Gastroesophageal sphincter (tissue), 4 donors: ENCODE results near the gene SLC43A1. TPM values are rescaled to one million over a fixed set of nuclear protein-coding genes. Genes with fewer than 3 reads are reported as not detected.
A peak's percentile ranks its signal among the peaks of the same experiment; 100 is the strongest.
"Not testable (repeated sequence)": the region's sequence is repeated elsewhere in the genome, so short reads cannot be mapped to it uniquely, and the experiment has no call there.

Source experiments
- ATAC-seq: fragments of 150-250 bp; one replicate; pipeline ENCODE4 v1.9.1; 2016; ENCODE audit warnings: mild to moderate bottlenecking, moderate library complexity
- H3K27ac ChIP-seq, 4 donors: fragments of 200-600 bp; sonication (generic) in 3 of 4; 1 replicate in 3 of 4; 2 replicates in 1 of 4; pipeline ENCODE4 v1.5.1; 2016 to 2019
- H3K27me3 ChIP-seq: fragments of 200-600 bp; sonication (generic); one replicate; pipeline ENCODE4 v1.5.1; 2019
- H3K36me3 ChIP-seq, 2 donors: fragments of 200-600 bp; sonication (generic); one replicate each; pipeline ENCODE4 v1.5.1; 2019; ENCODE audit warnings: control low read depth in 1 of 2
- H3K4me1 ChIP-seq, 3 donors: fragments of 200-600 bp; sonication (generic); 1 replicate in 2 of 3; 2 replicates in 1 of 3; pipeline ENCODE4 v1.5.1; 2016 to 2019; ENCODE audit warnings: control low read depth in 2 of 3
- H3K4me3 ChIP-seq, 2 donors: fragments of 200-600 bp; sonication (generic); one replicate each; pipeline ENCODE4 v1.5.1; 2019; ENCODE audit warnings: mild to moderate bottlenecking in 1 of 2, moderate library complexity in 1 of 2
- H3K9me3 ChIP-seq, 3 donors: fragments of 200-600 bp; sonication (generic); one replicate each; pipeline ENCODE4 v1.5.1; 2017 to 2019; ENCODE audit warnings: control low read depth in 2 of 3
- EP300 ChIP-seq: sonication (generic); formaldehyde crosslinking; IDR thresholded peaks from one replicate; pipeline ENCODE4 v1.6.1; 2017; ENCODE audit warnings: antibody characterized with exemption, mild to moderate bottlenecking
- POLR2A ChIP-seq, 2 donors: fragments of 450-650 bp; IDR thresholded peaks; one replicate each; pipeline ENCODE4 v1.6.1; 2017; ENCODE audit warnings: antibody characterized with exemption in 2 of 2, mild to moderate bottlenecking in 2 of 2, moderate library complexity in 1 of 2
- POLR2AphosphoS5 ChIP-seq: sonication (generic); formaldehyde crosslinking; IDR thresholded peaks from one replicate; pipeline ENCODE4 v1.6.1; 2017; ENCODE audit warnings: antibody characterized with exemption
- WGBS, 2 donors: methylation state at CpG; one replicate each; pipeline ENCODE4 v1.1.5; 2018; ENCODE audit warnings: low coverage in 1 of 2; 5-methylcytosine and 5-hydroxymethylcytosine counted together
- total RNA-seq, 4 donors: library from RNA; depleted of rRNA; stranded (reverse); fragments of >200 nt; gene quantifications; one replicate each; pipeline ENCODE4 v1.1.0, GENCODE V29; 2016
- TF ChIP-seq, protein P1 (sequence below), 4 experiments: fragments of 200-600 bp in 2 of 4; fragments of 450-650 bp in 2 of 4; sonication (generic) in 1 of 4; IDR thresholded peaks; one replicate each; pipeline ENCODE4 v1.5.1; 2017 to 2019; ENCODE audit warnings: antibody characterized with exemption in 4 of 4, mild to moderate bottlenecking in 2 of 4, moderate library complexity in 2 of 4

The SLC43A1 gene
- total RNA-seq, 4 donors from 2014 or later = 14.8 to 36.6 (median 19.7) TPM

DNA sequence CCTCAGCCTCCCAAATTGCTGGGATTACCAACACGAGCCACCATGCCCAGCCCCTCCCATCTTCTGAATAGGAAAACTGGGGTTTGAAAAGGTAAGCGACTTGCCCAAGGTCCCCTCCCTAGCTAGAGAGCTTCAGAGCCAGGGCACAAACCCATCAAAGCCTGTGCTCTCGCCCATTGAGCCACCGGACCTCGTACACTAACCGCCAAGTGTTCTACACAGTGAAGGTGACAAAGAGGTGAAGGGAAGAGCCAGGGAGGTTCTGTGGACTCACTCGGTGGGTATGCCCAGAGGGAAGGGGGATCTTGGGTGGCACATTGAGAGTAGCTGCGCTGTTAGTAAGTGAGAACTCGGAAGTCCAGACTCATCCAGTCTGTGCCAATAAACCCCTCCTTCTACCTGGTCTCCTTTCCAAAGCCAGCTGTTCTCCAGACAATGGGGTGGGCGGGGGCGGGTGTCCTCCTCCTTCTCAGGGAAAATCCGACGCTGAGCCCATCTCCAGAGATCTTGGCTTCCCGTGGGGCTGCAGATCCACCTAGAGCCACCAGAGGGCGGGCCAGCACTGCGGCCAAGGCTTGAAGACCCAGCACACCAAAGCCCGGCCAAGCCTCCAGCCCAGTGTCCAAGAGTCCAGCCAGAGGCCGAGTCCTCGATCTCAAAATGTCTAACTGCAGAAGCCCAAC, 58.4 kb downstream of the SLC43A1 start:
- TF ChIP-seq POLR2AphosphoS5 (no peak), EP300 (no peak), POLR2A (IDR thresholded peaks at IDR 0.05) (no peak)
- TF ChIP-seq, protein P1, sequence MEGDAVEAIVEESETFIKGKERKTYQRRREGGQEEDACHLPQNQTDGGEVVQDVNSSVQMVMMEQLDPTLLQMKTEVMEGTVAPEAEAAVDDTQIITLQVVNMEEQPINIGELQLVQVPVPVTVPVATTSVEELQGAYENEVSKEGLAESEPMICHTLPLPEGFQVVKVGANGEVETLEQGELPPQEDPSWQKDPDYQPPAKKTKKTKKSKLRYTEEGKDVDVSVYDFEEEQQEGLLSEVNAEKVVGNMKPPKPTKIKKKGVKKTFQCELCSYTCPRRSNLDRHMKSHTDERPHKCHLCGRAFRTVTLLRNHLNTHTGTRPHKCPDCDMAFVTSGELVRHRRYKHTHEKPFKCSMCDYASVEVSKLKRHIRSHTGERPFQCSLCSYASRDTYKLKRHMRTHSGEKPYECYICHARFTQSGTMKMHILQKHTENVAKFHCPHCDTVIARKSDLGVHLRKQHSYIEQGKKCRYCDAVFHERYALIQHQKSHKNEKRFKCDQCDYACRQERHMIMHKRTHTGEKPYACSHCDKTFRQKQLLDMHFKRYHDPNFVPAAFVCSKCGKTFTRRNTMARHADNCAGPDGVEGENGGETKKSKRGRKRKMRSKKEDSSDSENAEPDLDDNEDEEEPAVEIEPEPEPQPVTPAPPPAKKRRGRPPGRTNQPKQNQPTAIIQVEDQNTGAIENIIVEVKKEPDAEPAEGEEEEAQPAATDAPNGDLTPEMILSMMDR (IDR thresholded peaks at IDR 0.05) = peak; percentile 97 to 99 (median 98)
- Histone ChIP-seq H3K9me3 (no peaks in the 10 kb centered on the region), H3K36me3 (no peaks in the 10 kb centered on the region), H3K4me3 (no peak overlapping the region), H3K4me1 (peaks cover 0 to 46% (median 27%) of the 10 kb centered on the region in 3 donors), H3K27ac (no peak overlapping the region), H3K27me3 (peaks cover 67% of the 10 kb centered on the region)
- peak; percentile 83 for ATAC-seq
- 6 to 22% methylated on average over 3 to 9 of the region's 19 CpGs for WGBS, 2 donors

DNA sequence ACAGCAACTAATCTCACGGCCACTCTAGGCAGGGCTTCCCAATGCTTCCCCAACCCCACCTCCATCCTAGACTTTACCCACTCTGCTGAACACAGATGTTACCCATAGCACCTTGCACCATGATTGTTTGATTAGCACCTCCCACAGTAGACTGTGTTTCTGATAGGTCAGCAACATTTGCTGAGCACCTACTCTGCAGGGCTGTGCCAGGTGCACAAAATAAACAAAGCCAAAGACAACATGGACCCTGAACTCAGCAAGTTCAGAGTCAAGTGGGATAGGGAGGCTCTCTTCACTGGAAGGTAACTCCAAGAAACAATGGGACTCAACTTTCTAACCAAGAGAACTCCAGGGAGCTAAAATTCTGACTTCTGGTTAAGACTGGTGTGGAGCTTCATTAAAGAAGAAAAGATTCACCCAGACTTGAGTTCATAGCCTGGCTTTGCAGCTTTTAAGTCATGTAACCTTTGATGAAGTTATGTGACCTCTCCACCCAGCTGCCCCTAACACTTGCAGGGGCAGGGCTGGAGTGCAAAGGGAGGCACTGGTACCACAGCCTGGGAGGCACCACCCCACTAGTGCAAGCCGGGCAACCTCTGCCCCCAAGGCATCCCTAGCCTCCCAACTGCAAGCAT, 61.8 kb downstream of the SLC43A1 start:
- no peak for TF ChIP-seq POLR2AphosphoS5
- no peak for TF ChIP-seq EP300
- TF ChIP-seq POLR2A (IDR thresholded peaks at IDR 0.05) = no peak
- TF ChIP-seq, protein P1 (IDR thresholded peaks at IDR 0.05) = no peak
- no peak for ATAC-seq
- peaks cover 0 to 18% (median 12%) of the 10 kb centered on the region in 3 donors for H3K4me1 ChIP-seq
- H3K9me3 ChIP-seq = no peaks in the 10 kb centered on the region
- peaks cover 33% of the 10 kb centered on the region for H3K27me3 ChIP-seq
- 45 to 73% methylated on average over 1 to 2 of the region's 2 CpGs for WGBS, 2 donors
- H3K27ac ChIP-seq = no peak overlapping the region
- H3K4me3 ChIP-seq = no peak overlapping the region
- H3K36me3 ChIP-seq = no peaks in the 10 kb centered on the region

DNA sequence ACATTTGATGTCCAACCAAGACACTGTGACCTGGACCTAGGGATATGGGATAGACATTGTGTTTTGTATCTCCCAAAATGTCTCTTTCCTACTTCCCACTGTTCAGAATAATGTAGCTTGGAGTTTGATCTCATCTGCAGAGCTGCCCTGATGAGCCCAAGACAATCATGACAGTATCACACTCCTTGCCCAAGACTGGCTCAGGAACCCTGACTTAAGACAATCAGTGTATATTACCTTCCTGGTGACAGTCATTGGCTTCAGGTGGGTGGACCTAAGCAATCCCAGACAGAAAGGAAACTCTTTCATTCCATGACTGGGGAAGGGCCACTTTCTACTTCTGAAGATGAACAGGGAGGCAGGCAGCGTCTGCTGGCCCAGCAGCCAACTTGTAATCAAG, 69.4 kb downstream of the SLC43A1 start:
- WGBS, 2 donors = no CpG with 5 or more reads among the region's 1 CpG
- peaks cover 6% of the 10 kb centered on the region for H3K27me3 ChIP-seq
- H3K36me3 ChIP-seq = no peaks in the 10 kb centered on the region
- H3K27ac ChIP-seq = no peak overlapping the region
- no peak overlapping the region for H3K4me3 ChIP-seq
- no peak for ATAC-seq
- TF ChIP-seq POLR2A (IDR thresholded peaks at IDR 0.05) = no peak
- TF ChIP-seq EP300 = no peak
- TF ChIP-seq POLR2AphosphoS5 = no peak
- TF ChIP-seq, protein P1 (IDR thresholded peaks at IDR 0.05) = no peak
- H3K4me1 ChIP-seq = no peaks in the 10 kb centered on the region
- H3K9me3 ChIP-seq = no peaks in the 10 kb centered on the region

DNA sequence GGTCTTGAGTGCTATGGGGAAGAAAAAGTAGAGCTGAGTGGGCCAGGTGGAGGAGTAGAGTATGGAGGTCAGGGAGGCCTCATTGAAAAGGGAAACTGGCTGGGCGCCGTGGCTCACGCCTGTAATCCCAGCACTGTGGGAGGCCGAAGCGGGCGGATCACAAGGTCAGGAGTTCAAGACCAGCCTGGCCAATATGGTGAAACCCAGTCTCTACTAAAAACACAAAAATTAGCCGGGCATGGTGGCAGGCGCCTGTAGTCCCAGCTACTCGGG, 70.4 kb downstream of the SLC43A1 start:
- ATAC-seq, H3K4me3 ChIP-seq, H3K4me1 ChIP-seq, H3K9me3 ChIP-seq, H3K36me3 ChIP-seq, H3K27ac ChIP-seq, H3K27me3 ChIP-seq: not testable (repeated sequence)
- WGBS, 2 donors = 53 to 76% methylated on average over 5 to 6 of the region's 9 CpGs

DNA sequence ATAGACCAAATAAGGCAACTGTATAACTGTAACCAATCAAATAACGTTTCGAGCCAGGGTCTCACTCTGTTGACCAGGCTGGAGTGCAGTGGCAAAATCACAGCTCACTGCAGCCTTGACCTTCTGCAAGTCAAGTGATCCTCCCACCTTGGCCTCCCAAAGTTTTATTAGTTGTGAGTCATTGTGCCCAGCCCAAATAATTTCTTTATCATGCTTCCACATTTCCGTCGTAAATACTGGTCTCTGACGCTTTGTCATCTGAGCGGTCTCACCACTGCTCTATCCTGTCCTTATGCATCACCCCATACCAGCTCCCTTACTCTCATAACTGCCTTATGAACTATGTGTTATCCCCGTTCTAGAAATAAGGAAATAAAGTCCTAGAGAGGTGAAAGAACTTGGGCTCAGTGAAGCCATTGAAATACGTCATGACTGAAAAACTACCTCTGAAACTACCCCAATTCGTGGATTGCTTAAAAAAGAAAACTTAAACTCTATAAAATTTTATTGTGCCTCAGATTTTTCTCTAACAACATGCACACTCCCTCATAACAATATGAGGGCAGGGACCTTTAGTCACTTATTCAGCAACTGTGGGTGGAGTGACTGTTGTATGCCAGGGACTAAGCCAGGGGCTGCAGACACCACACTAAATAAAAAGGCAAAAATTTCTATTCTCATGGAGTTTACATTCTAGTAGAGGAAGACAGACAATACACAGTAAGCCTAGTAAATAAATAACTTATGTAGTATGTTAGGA, 71.0 kb downstream of the SLC43A1 start:
- peaks cover 6% of the 10 kb centered on the region for H3K27me3 ChIP-seq
- no peaks in the 10 kb centered on the region for H3K9me3 ChIP-seq
- no peaks in the 10 kb centered on the region for H3K36me3 ChIP-seq
- H3K4me3 ChIP-seq = no peak overlapping the region
- 75 to 86% methylated on average over 9 of the region's 9 CpGs for WGBS, 2 donors
- no peak for ATAC-seq
- TF ChIP-seq EP300 (no peak), POLR2A (IDR thresholded peaks at IDR 0.05) (no peak), POLR2AphosphoS5 (no peak)
- TF ChIP-seq, protein P1 (IDR thresholded peaks at IDR 0.05) = no peak
- H3K27ac ChIP-seq = no peak overlapping the region
- no peaks in the 10 kb centered on the region for H3K4me1 ChIP-seq
